HEK293T (cell line): ENCODE measurements around the gene C6orf58.

Source experiments
- CTCF ChIA-PET: fragments of 350-600 bp; formaldehyde crosslinking; extraction: SDS; loops from one replicate; lab custom pipeline; 2021; ENCODE audit warnings: antibody characterized with exemption, inconsistent platforms; lab: Yijun Ruan, JAX
- POLR2A ChIA-PET: fragments of 350-600 bp; formaldehyde crosslinking; extraction: SDS; loops from one replicate; lab custom pipeline; 2020; ENCODE audit warnings: antibody characterized with exemption, inconsistent platforms; lab: Yijun Ruan, JAX
- DNase-seq: peaks from one replicate; pipeline ENCODE4 v3.0.0; 2012; ENCODE audit warnings: mixed read lengths; ENCODE audit errors: extremely low spot score
- ARNT ChIP-seq: fragments of 450-650 bp; IDR thresholded peaks from 2 replicates; pipeline ENCODE4 v1.6.1; 2017; ENCODE audit warnings: mild to moderate bottlenecking
- BHLHE40 ChIP-seq: fragments of 450-650 bp; IDR thresholded peaks from 2 replicates; pipeline ENCODE4 v1.6.1; 2016; ENCODE audit warnings: mild to moderate bottlenecking, moderate library complexity, borderline replicate concordance
- CTBP1 ChIP-seq: fragments of 450-650 bp; IDR thresholded peaks from 2 replicates; pipeline ENCODE4 v1.6.1; 2016; ENCODE audit warnings: borderline replicate concordance
- ELF4 ChIP-seq: fragments of 450-650 bp; IDR thresholded peaks from 2 replicates; pipeline ENCODE4 v1.6.1; 2017; ENCODE audit warnings: antibody characterized with exemption
- FOXA1 ChIP-seq: fragments of 450-650 bp; IDR thresholded peaks from 2 replicates; pipeline ENCODE4 v1.6.1; 2016; ENCODE audit warnings: mild to moderate bottlenecking
- FOXK2 ChIP-seq: fragments of 450-650 bp; IDR thresholded peaks from 2 replicates; pipeline ENCODE4 v1.6.1; 2016; ENCODE audit warnings: mild to moderate bottlenecking
- FOXM1 ChIP-seq: fragments of 450-650 bp; IDR thresholded peaks from 2 replicates; pipeline ENCODE4 v1.6.1; 2017; ENCODE audit warnings: mild to moderate bottlenecking, borderline replicate concordance
- HDGF ChIP-seq: fragments of 450-650 bp; IDR thresholded peaks from 2 replicates; pipeline ENCODE4 v1.6.1; 2017; ENCODE audit warnings: antibody characterized with exemption, borderline replicate concordance
- L3MBTL2 ChIP-seq: fragments of 450-650 bp; conservative IDR thresholded peaks from 2 replicates; pipeline ENCODE4 v1.6.1; 2016; ENCODE audit warnings: mild to moderate bottlenecking
- LEF1 ChIP-seq: fragments of 450-650 bp; IDR thresholded peaks from 2 replicates; pipeline ENCODE4 v1.6.1; 2017; ENCODE audit warnings: mild to moderate bottlenecking, borderline replicate concordance
- NFRKB ChIP-seq: fragments of 450-650 bp; IDR thresholded peaks from 2 replicates; pipeline ENCODE4 v1.6.1; 2016; ENCODE audit warnings: mild to moderate bottlenecking, moderate library complexity
- SP1 ChIP-seq: fragments of 450-650 bp; IDR thresholded peaks from 2 replicates; pipeline ENCODE4 v1.6.1; 2017
- SUZ12 ChIP-seq: fragments of 450-650 bp; IDR thresholded peaks from 2 replicates; pipeline ENCODE4 v1.6.1; 2016; ENCODE audit warnings: mild to moderate bottlenecking
- TARDBP ChIP-seq: fragments of 450-650 bp; IDR thresholded peaks from 2 replicates; pipeline ENCODE4 v1.6.1; 2016
- ZNF384 ChIP-seq: fragments of 450-650 bp; IDR thresholded peaks from 2 replicates; pipeline ENCODE4 v1.6.1; 2016
- TF ChIP-seq, protein P1 (sequence below): fragments of 450-650 bp; IDR thresholded peaks from 2 replicates; pipeline ENCODE4 v1.6.1; 2016

The C6orf58 gene

DNA sequence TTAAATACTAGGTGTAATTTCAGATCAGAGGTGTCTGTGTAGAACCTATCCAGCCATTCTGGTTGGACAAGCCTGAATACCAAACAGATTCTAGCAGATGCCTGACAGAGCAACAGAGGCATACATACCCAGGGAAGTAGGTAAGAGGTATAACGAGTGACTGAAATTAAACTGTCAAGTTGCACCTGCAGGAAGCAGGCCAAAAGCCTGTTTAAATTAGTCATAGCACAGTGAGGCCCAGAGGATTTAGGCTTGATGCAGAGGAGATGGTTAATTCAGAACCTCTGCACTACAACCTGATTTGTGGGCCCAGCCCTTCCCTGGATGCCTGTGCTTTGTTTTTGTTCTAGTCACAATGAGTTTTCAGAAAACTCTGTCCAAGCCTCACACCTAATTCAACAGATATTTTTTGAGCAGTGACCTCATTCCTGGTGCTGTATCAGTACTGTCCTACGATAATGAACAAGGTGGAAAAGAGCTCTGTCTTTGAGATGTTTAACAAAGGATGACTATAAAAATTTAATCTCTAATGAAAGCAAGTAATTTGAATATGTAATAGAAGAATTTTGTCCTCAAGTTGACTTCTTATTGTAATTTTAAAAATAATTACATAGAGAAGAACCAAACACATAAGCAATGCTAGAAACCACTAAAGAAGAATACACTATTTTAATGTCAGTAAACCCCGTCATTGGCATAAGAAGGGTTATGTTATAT, 31.7 kb downstream of the C6orf58 start:
- CTCF ChIA-PET, result interaction anchor here (0.8 kb wide), 1 partner anchor 93 kb away, joined by 3 read pairs; no protein-coding TSS in a partner anchor
- TF ChIP-seq, protein P1, sequence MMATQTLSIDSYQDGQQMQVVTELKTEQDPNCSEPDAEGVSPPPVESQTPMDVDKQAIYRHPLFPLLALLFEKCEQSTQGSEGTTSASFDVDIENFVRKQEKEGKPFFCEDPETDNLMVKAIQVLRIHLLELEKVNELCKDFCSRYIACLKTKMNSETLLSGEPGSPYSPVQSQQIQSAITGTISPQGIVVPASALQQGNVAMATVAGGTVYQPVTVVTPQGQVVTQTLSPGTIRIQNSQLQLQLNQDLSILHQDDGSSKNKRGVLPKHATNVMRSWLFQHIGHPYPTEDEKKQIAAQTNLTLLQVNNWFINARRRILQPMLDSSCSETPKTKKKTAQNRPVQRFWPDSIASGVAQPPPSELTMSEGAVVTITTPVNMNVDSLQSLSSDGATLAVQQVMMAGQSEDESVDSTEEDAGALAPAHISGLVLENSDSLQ, result no peak
- no peak for TF ChIP-seq LEF1
- TF ChIP-seq L3MBTL2, result no peak
- no peak for TF ChIP-seq FOXA1
- no peak for TF ChIP-seq BHLHE40
- TF ChIP-seq FOXM1, result no peak
- TF ChIP-seq SP1, result no peak
- TF ChIP-seq ARNT, result no peak
- no peak for TF ChIP-seq FOXK2
- no peak for TF ChIP-seq CTBP1
- no peak for TF ChIP-seq ELF4
- no peak for TF ChIP-seq NFRKB
- no peak for TF ChIP-seq SUZ12
- TF ChIP-seq ZNF384, result no peak
- TF ChIP-seq TARDBP, result no peak
- no peak for TF ChIP-seq HDGF
- POLR2A ChIA-PET, result interaction anchor here (1.1 kb wide), 1 partner anchor 93 kb away, joined by 3 read pairs; no protein-coding TSS in a partner anchor
- DNase-seq, result no peak

DNA sequence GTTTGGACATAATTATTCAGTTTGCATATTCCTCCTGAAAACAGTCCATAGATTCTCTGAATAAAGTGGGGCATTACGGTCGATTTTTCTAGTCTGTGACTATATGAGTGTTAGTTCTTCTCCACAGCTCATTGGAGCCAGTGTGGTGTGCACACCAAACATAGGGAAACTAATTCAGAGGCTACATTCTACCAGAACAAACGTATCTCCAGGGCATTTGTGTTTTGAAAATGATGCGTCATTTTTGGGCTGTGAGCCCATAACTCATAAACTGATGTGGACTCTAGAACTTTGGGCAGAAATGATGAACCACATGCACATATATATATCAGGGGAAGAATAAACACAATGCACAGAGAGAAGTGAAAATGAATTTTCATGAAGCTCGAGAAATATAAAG, 41.8 kb downstream of the C6orf58 start:
- TF ChIP-seq TARDBP (no peak), ELF4 (no peak), FOXM1 (no peak), NFRKB (no peak), CTBP1 (no peak), SP1 (no peak), FOXK2 (no peak), FOXA1 (no peak), SUZ12 (no peak), L3MBTL2 (no peak), LEF1 (no peak), BHLHE40 (no peak), ZNF384 (no peak), HDGF (no peak), ARNT (no peak)
- TF ChIP-seq, protein P1, result no peak
- ChIA-PET POLR2A (no interaction called here), CTCF (no interaction called here)
- DNase-seq, result no peak

DNA sequence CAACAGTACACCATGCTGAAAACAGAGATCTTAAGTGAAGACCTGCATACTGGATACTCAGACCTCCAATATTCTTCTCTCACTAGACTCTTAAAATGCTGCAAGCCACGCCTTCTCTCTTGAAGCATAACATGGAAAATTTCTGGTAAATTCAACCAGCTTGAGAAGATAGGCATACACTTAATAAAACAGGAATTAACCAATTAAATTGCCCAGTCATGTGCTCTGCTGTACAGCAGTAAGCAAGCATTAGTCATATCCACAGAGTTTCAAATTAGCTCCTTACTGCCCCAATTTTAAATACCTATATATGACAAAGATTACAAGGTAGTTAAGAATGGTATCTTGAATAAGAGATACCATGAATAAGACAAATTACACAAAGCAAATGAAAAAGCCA, 53.8 kb downstream of the C6orf58 start:
- no peak for DNase-seq
- POLR2A ChIA-PET, result no interaction called here
- CTCF ChIA-PET, result no interaction called here
- no peak for TF ChIP-seq SUZ12
- no peak for TF ChIP-seq ZNF384
- no peak for TF ChIP-seq HDGF
- no peak for TF ChIP-seq CTBP1
- no peak for TF ChIP-seq TARDBP
- TF ChIP-seq LEF1, result no peak
- TF ChIP-seq ELF4, result no peak

DNA sequence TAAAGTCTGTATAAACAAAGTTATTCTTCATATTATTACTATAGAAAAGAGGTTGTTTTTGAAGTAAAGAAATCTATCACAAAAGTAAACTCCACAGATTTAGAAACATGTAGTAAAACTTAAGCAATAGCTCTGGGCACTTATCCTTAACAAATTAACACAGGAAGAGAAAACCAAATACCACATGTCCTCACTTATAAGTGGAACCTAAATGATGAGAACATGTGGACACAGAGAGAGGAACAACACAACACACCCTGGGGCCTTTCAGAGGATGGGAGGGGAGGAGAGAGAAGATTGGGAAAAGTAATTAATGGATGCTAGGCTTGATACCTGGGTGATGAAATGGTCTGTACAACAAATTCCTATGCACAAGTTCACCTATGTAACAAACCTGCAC, 57.2 kb downstream of the C6orf58 start:
- POLR2A ChIA-PET, result no interaction called here
- CTCF ChIA-PET, result no interaction called here
- no peak for TF ChIP-seq LEF1
- no peak for TF ChIP-seq ARNT
- no peak for TF ChIP-seq SP1
- no peak for TF ChIP-seq FOXA1
- TF ChIP-seq SUZ12, result no peak
- no peak for TF ChIP-seq NFRKB
- no peak for TF ChIP-seq HDGF
- no peak for TF ChIP-seq TARDBP
- TF ChIP-seq L3MBTL2, result no peak
- no peak for DNase-seq

DNA sequence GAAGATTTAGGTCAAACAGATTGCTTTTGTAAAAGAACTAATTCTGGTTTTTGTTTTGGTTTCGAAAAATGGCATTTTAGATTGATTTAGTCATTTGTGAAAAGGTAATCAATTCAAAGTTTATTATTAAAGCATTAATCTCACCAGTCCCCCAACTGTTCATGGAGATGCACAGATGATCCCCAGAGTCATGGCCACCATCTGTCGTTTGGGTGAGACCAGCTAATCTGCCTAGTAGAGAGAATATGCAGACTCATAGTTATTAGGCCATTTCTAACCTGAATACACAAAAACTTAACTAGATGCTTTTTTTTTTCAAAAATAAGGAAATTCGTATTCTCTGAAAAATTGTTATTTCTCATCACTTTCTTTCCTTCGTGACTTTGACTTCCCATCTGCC, 58.1 kb downstream of the C6orf58 start:
- no peak for DNase-seq
- no peak for TF ChIP-seq ZNF384
- TF ChIP-seq L3MBTL2, result no peak
- TF ChIP-seq FOXA1, result no peak
- CTCF ChIA-PET, result no interaction called here
- POLR2A ChIA-PET, result no interaction called here

DNA sequence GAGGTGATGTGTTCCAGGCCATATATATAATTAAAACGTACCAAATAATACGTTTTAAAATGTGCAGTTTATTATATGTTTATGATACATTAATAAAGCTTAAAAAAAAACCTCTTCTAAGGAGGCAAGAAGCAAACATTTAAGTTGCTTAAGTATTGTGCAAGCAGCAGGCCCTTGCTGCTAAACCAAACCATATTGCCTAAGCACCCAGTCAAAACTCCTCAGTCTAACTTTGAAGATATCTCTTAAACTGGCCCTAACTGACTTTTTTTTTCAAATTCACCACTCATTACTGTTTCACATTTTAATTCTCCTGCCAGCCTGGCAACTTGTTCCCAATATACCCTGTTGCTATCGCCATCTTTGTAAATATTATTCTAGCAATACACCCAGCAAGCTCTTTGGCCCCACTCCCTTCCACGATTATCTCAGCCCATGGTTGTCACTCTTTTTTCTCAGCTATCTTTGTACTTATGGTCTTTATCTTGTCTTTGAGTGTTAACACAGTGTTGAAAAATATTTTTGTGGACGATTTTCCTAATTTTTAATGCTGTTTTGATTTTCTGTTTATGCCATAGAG, 60.9 kb downstream of the C6orf58 start:
- no peak for DNase-seq
- CTCF ChIA-PET, result interaction anchor here (0.6 to 0.9 kb wide), 3 partner anchors 1018 to 1367 kb away, joined by 3 read pairs; no protein-coding TSS in a partner anchor
- POLR2A ChIA-PET, result no interaction called here
- TF ChIP-seq, protein P1, result no peak
- TF ChIP-seq FOXA1, result no peak
- TF ChIP-seq ZNF384, result no peak
- no peak for TF ChIP-seq NFRKB
- no peak for TF ChIP-seq BHLHE40
- no peak for TF ChIP-seq L3MBTL2
- no peak for TF ChIP-seq HDGF
- no peak for TF ChIP-seq FOXM1
- no peak for TF ChIP-seq TARDBP
- no peak for TF ChIP-seq ELF4
- TF ChIP-seq SUZ12, result no peak
- no peak for TF ChIP-seq LEF1
- no peak for TF ChIP-seq SP1
- no peak for TF ChIP-seq FOXK2
- TF ChIP-seq CTBP1, result no peak
- no peak for TF ChIP-seq ARNT
